Measurements from ENCODE around the gene MAN2A1.

Gene MAN2A1

GRCh38 chr5:109690242-109690974 is 681 bp downstream of the MAN2A1 start:
- DNase-seq (ENCODE audit: low read depth): no peak
- 0 out of 2 replicates have a peak, but pooled peaks have one; percentile 2 for TF ChIP-seq CTCF (IDR thresholded peaks at IDR 0.05; ENCODE audit: control insufficient read depth, extremely low read depth, insufficient read depth)
- H3K4me3 ChIP-seq (ENCODE audit: low read depth, low read length): peak overlapping the region; percentile 76

- H3K4me3 ChIP-seq (ENCODE audit: low read depth, low read length): peak overlapping the region; percentile 76
- TF ChIP-seq CTCF (IDR thresholded peaks at IDR 0.05; ENCODE audit: control insufficient read depth, extremely low read depth, insufficient read depth): peak; percentile 72
- DNase-seq (ENCODE audit: low read depth): no peak
Measured at GRCh38 chr5:109690975-109691574, 1.3 kb downstream of the MAN2A1 start.

GRCh38 chr5:109691996-109692395 is 2.3 kb downstream of the MAN2A1 start:
- no peak overlapping the region for H3K4me3 ChIP-seq (ENCODE audit: low read depth, low read length)
- TF ChIP-seq CTCF (IDR thresholded peaks at IDR 0.05; ENCODE audit: control insufficient read depth, extremely low read depth, insufficient read depth): no peak
- no peak for DNase-seq (ENCODE audit: low read depth)

- H3K4me3 ChIP-seq (ENCODE audit: low read depth, low read length): no peak overlapping the region
- no peak for TF ChIP-seq CTCF (IDR thresholded peaks at IDR 0.05; ENCODE audit: control insufficient read depth, extremely low read depth, insufficient read depth)
- DNase-seq (ENCODE audit: low read depth): no peak
Measured at GRCh38 chr5:109692852-109693251, 3.1 kb downstream of the MAN2A1 start.

GRCh38 chr5:109693535-109694400 is 4.0 kb downstream of the MAN2A1 start:
- no peak for DNase-seq (ENCODE audit: low read depth)
- no peak overlapping the region for H3K4me3 ChIP-seq (ENCODE audit: low read depth, low read length)
- TF ChIP-seq CTCF (IDR thresholded peaks at IDR 0.05; ENCODE audit: control insufficient read depth, extremely low read depth, insufficient read depth): no peak

- no peak overlapping the region for H3K4me3 ChIP-seq (ENCODE audit: low read depth, low read length)
- TF ChIP-seq CTCF (IDR thresholded peaks at IDR 0.05; ENCODE audit: control insufficient read depth, extremely low read depth, insufficient read depth): no peak
- no peak for DNase-seq (ENCODE audit: low read depth)
Measured at GRCh38 chr5:109694451-109694891, 4.7 kb downstream of the MAN2A1 start.

All from LNCaP clone FGC (cell line).